Bronchial epithelial cell (primary cell): ENCODE results near the gene ACOX3. TPM values are rescaled to one million over a fixed set of nuclear protein-coding genes. Genes with fewer than 3 reads are reported as not detected.
"Not testable (repeated sequence)": the region's sequence is repeated elsewhere in the genome, so short reads cannot be mapped to it uniquely, and the experiment has no call there.

Experiments used
- DNase-seq: peaks from one replicate; pipeline ENCODE4 v3.0.0-alpha.2; 2010; ENCODE audit warnings: low read depth
- FAIRE-seq: peaks from 2 replicates; lab custom pipeline; 2011; peaks lifted over from hg19 to GRCh38; lab: Jason Lieb, UNC
- H3K27me3 ChIP-seq: 2 replicates; pipeline ENCODE4 v1.5.1; 2011; ENCODE audit warnings: low read length; ENCODE audit not compliant: control insufficient read depth, insufficient read depth
- H3K36me3 ChIP-seq: 2 replicates; pipeline ENCODE4 v1.5.1; 2011; ENCODE audit warnings: low read length; ENCODE audit not compliant: control insufficient read depth, insufficient read depth
- H3K4me3 ChIP-seq: 2 replicates; pipeline ENCODE4 v1.5.1; 2011; ENCODE audit warnings: mild to moderate bottlenecking, low read depth, low read length, control low read depth
- CTCF ChIP-seq: IDR thresholded peaks from 2 replicates; pipeline ENCODE4 v1.5.1; 2011; ENCODE audit warnings: mild to moderate bottlenecking, moderate library complexity, low read length, control low read depth, inconsistent platforms; ENCODE audit not compliant: insufficient read depth, severe bottlenecking
- total RNA-seq: library from RNA; depleted of rRNA; stranded (reverse); fragments of >200 nt; gene quantifications from 2 replicates; pipeline ENCODE4 v1.2.1, GENCODE V29; 2014

ACOX3 gene
- 12.4 and 22.0 TPM in 2 replicates for total RNA-seq

- H3K27me3 ChIP-seq, result no peaks in the 10 kb centered on the region
- H3K4me3 ChIP-seq, result peak within 1 kb of the TSS; percentile 80
- peak; percentile 84 for DNase-seq
- no peak for FAIRE-seq
- TF ChIP-seq CTCF, result no peak
- peaks cover 2% of the 10 kb centered on the region for H3K36me3 ChIP-seq
Observed at GRCh38 chr4:8440492-8441311, at the start of gene ACOX3, which contains the start of gene TRMT44. Gene ACOX3, minus strand, starts transcription at chr4:8440723. Its CDS starts 24,202 bp downstream, at chr4:8416521. Gene TRMT44, plus strand, starts transcription at chr4:8440777. Its CDS starts 46 bp downstream, at chr4:8440823.

GRCh38 chr4:8488791-8489369 lies 48.4 kb upstream of the ACOX3 start:
- TF ChIP-seq CTCF, result no peak
- Histone ChIP-seq H3K4me3 (no peak overlapping the region), H3K27me3 (no peaks in the 10 kb centered on the region), H3K36me3 (no peaks in the 10 kb centered on the region)
- DNase-seq (no peak), FAIRE-seq (no peak)

GRCh38 chr4:8486643-8487042 lies 46.1 kb upstream of the ACOX3 start:
- H3K36me3 ChIP-seq, DNase-seq, FAIRE-seq, H3K27me3 ChIP-seq, H3K4me3 ChIP-seq: not testable (repeated sequence)

- H3K36me3 ChIP-seq, result peaks cover 2% of the 10 kb centered on the region
- DNase-seq, result no peak
- H3K4me3 ChIP-seq, result no peak overlapping the region
- H3K27me3 ChIP-seq, result no peaks in the 10 kb centered on the region
- FAIRE-seq, result no peak
- TF ChIP-seq CTCF, result no peak
Observed at GRCh38 chr4:8480221-8480620, 39.7 kb upstream of the ACOX3 start.

GRCh38 chr4:8478801-8479744 lies 38.5 kb upstream of the ACOX3 start:
- DNase-seq (no peak), FAIRE-seq (peak; percentile 58)
- H3K36me3 ChIP-seq, result peaks cover 6% of the 10 kb centered on the region
- no peaks in the 10 kb centered on the region for H3K27me3 ChIP-seq
- H3K4me3 ChIP-seq, result no peak overlapping the region
- TF ChIP-seq CTCF, result no peak
